Measurements from ENCODE around the gene SDHC. TPM values are rescaled to one million over a fixed set of nuclear protein-coding genes. Genes with fewer than 3 reads are reported as not detected.
A peak's percentile ranks its signal among the peaks of the same experiment; 100 is the strongest.
"Not testable (repeated sequence)": the region's sequence is repeated elsewhere in the genome, so short reads cannot be mapped to it uniquely, and the experiment has no call there.

SDHC gene
- total and polyA plus RNA-seq, 4 donors: 52.5 to 204 (median 130) TPM

DNA sequence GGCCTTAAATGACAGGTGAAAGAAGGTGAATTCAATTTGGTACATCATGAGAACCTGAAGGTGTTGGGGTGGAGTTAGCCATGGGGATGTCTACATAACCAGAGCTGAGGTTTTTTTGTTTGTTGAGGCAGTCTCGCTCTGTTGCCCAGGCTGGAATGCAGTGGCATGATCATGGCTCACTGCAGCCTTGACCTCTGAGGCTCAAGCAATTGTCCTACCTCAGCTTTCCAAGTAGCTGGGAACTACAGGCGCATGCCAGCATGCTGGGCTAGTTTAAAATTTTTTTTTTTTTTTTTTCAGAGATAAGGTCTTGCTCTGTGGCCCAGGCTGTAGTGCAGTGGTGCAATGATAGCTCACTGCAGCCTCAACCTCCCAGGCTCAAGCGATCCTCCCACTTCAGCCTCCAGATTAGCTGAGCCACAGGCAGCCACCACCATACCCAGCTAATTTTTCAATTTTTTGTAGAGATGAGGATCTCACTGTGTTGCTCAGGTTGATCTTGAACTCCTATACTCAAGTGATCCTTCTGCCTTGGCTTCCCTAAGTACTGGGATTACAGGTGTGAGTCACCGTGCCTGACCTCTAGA is 2.5 kb upstream of the SDHC start:
- H3K9me3 ChIP-seq (ENCODE audit: control insufficient read depth in 4 of 4, insufficient read depth in 3 of 4, low read length in 3 of 4): no peaks in the 10 kb centered on the region
- 95 to 97% methylated on average over 4 of the region's 4 CpGs for WGBS, 2 donors
- H3K36me3 ChIP-seq (ENCODE audit: control insufficient read depth in 4 of 4, insufficient read depth in 4 of 4, low read length in 4 of 4): peaks cover 0 to 5% (median 0%) of the 10 kb centered on the region in 4 donors
- ATAC-seq (ENCODE audit: insufficient read depth, low FRiP score) (no peak), DNase-seq (no peak)
- H3K4me3 ChIP-seq: no peak overlapping the region
- no peak overlapping the region for H3K27ac ChIP-seq (ENCODE audit: low read depth in 1 of 2, low read length in 1 of 2)
- H3K27me3 ChIP-seq (ENCODE audit: control insufficient read depth in 3 of 3, insufficient read depth in 3 of 3, low read length in 2 of 3): peaks cover 0 to 6% (median 0%) of the 10 kb centered on the region in 3 donors
- TF ChIP-seq, protein P1, sequence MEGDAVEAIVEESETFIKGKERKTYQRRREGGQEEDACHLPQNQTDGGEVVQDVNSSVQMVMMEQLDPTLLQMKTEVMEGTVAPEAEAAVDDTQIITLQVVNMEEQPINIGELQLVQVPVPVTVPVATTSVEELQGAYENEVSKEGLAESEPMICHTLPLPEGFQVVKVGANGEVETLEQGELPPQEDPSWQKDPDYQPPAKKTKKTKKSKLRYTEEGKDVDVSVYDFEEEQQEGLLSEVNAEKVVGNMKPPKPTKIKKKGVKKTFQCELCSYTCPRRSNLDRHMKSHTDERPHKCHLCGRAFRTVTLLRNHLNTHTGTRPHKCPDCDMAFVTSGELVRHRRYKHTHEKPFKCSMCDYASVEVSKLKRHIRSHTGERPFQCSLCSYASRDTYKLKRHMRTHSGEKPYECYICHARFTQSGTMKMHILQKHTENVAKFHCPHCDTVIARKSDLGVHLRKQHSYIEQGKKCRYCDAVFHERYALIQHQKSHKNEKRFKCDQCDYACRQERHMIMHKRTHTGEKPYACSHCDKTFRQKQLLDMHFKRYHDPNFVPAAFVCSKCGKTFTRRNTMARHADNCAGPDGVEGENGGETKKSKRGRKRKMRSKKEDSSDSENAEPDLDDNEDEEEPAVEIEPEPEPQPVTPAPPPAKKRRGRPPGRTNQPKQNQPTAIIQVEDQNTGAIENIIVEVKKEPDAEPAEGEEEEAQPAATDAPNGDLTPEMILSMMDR (IDR thresholded peaks at IDR 0.05; ENCODE audit: control extremely low read depth, extremely low read depth): no peak
- no peak overlapping the region for H3K9ac ChIP-seq (ENCODE audit: insufficient read depth in 1 of 2, low read length in 2 of 2)
- H3K4me1 ChIP-seq (ENCODE audit: control insufficient read depth in 5 of 5, insufficient read depth in 5 of 5, low read length in 5 of 5): peaks cover 0 to 10% (median 5%) of the 10 kb centered on the region in 5 donors

GRCh38 chr1:161313554-161314200 is 504 bp upstream of the SDHC start:
- H3K27ac ChIP-seq (ENCODE audit: low read depth in 1 of 2, low read length in 1 of 2): peak overlapping the region; percentile 88 to 97
- H3K4me1 ChIP-seq (ENCODE audit: control insufficient read depth in 5 of 5, insufficient read depth in 5 of 5, low read length in 5 of 5): peaks cover 0 to 8% (median 5%) of the 10 kb centered on the region in 5 donors
- TF ChIP-seq, protein P1 (IDR thresholded peaks at IDR 0.05; ENCODE audit: control extremely low read depth, extremely low read depth): no peak
- H3K36me3 ChIP-seq (ENCODE audit: control insufficient read depth in 4 of 4, insufficient read depth in 4 of 4, low read length in 4 of 4): peaks cover 0 to 5% (median 0%) of the 10 kb centered on the region in 4 donors
- DNase-seq (no peak), ATAC-seq (ENCODE audit: insufficient read depth, low FRiP score) (peak; percentile 8)
- H3K9me3 ChIP-seq (ENCODE audit: control insufficient read depth in 4 of 4, insufficient read depth in 3 of 4, low read length in 3 of 4): no peaks in the 10 kb centered on the region
- WGBS, 2 donors: 34 to 39% methylated on average over 28 of the region's 28 CpGs
- H3K27me3 ChIP-seq (ENCODE audit: control insufficient read depth in 3 of 3, insufficient read depth in 3 of 3, low read length in 2 of 3): peaks cover 0 to 6% (median 0%) of the 10 kb centered on the region in 3 donors
- peak overlapping the region; percentile 55 for H3K4me3 ChIP-seq
- peak overlapping the region; percentile 93 to 95 for H3K9ac ChIP-seq (ENCODE audit: insufficient read depth in 1 of 2, low read length in 2 of 2)

DNA sequence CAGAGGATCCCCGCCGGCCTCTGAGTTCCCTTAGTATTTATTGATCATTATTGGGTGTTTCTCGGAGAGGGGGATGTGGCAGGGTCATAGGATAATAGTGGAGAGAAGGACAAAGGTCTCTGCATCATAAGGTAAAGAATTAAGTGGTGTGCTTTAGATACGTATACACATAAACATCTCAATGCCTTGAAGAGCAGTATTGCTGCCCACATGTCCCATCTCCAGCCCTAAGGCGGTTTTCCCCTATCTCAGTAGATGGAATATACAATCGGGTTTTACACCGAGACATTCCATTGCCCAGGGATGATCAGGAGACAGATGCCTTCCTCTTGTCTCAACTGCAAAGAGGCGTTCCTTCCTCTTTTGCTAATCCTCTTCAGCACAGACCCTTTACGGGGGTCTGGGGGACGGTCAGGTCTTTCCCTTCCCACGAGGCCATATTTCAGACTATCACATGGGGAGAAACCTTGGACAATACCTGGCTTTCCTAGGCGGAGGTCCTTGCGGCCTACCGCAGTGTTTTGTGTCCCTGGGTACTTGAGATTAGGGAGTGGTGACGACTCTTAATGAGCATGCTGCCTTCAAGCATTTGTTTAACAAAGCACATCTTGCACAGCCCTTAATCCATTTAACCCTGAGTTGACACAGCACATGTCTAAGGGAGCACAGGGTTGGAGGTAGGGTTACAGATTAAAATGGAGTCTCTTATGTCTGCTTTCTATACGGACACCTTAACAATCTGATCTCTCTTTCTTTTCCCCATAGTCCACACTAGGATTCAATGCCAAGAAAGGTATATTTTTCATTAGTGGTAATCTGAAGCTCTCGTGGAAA is 1.9 kb downstream of the SDHC start:
- not testable (repeated sequence) for ATAC-seq (ENCODE audit: insufficient read depth, low FRiP score); DNase-seq; H3K27me3 ChIP-seq (ENCODE audit: control insufficient read depth in 3 of 3, insufficient read depth in 3 of 3, low read length in 2 of 3); H3K4me1 ChIP-seq (ENCODE audit: control insufficient read depth in 5 of 5, insufficient read depth in 5 of 5, low read length in 5 of 5); H3K36me3 ChIP-seq (ENCODE audit: control insufficient read depth in 4 of 4, insufficient read depth in 4 of 4, low read length in 4 of 4); H3K9ac ChIP-seq (ENCODE audit: insufficient read depth in 1 of 2, low read length in 2 of 2); H3K9me3 ChIP-seq (ENCODE audit: control insufficient read depth in 4 of 4, insufficient read depth in 3 of 4, low read length in 3 of 4); H3K27ac ChIP-seq (ENCODE audit: low read depth in 1 of 2, low read length in 1 of 2); H3K4me3 ChIP-seq
- 75 to 79% methylated on average over 17 of the region's 17 CpGs for WGBS, 2 donors

GRCh38 chr1:161324020-161324419 is 9.8 kb downstream of the SDHC start:
- TF ChIP-seq, protein P1 (IDR thresholded peaks at IDR 0.05; ENCODE audit: control extremely low read depth, extremely low read depth): no peak
- Histone ChIP-seq H3K4me3 (no peak overlapping the region), H3K36me3 (ENCODE audit: control insufficient read depth in 4 of 4, insufficient read depth in 4 of 4, low read length in 4 of 4) (peaks cover 12 to 16% (median 14%) of the 10 kb centered on the region in 4 donors), H3K27me3 (ENCODE audit: control insufficient read depth in 3 of 3, insufficient read depth in 3 of 3, low read length in 2 of 3) (no peaks in the 10 kb centered on the region), H3K27ac (ENCODE audit: low read depth in 1 of 2, low read length in 1 of 2) (no peak overlapping the region), H3K4me1 (ENCODE audit: control insufficient read depth in 5 of 5, insufficient read depth in 5 of 5, low read length in 5 of 5) (no peaks in the 10 kb centered on the region), H3K9ac (ENCODE audit: insufficient read depth in 1 of 2, low read length in 2 of 2) (no peak overlapping the region), H3K9me3 (ENCODE audit: control insufficient read depth in 4 of 4, insufficient read depth in 3 of 4, low read length in 3 of 4) (no peaks in the 10 kb centered on the region)
- DNase-seq (no peak), ATAC-seq (ENCODE audit: insufficient read depth, low FRiP score) (no peak)
- 75 to 86% methylated on average over 4 of the region's 4 CpGs for WGBS, 2 donors

Measured in lung (tissue), 12 donors.